Measurements from ENCODE around the gene LENG1.

DNA sequence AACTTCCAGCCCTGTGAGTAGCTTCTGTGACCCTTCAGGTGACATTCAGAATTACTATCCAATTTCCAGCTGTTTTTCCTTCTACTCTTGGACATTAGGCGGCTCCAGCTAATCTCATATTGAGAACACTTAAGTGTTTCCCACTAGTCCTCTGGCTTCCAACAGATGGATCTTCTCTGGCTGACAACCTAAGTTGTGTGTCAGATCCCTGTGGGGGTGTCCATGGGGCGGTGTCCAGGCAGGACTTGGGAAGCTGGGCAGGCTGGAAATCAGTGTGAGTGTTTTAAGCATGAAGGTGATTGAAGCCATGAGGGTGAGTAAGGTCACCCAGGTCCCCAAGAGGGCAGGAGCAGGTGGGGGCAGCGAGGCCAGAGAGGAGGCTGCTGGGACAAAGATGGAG is 11.8 kb downstream of the LENG1 start:
- TF ChIP-seq CTCF (IDR thresholded peaks at IDR 0.05): no peak
- TF ChIP-seq POLR2A (IDR thresholded peaks at IDR 0.05): no peak

Data from uterus (tissue), 2 donors.